ENCODE data around the gene RYR2.

DNA sequence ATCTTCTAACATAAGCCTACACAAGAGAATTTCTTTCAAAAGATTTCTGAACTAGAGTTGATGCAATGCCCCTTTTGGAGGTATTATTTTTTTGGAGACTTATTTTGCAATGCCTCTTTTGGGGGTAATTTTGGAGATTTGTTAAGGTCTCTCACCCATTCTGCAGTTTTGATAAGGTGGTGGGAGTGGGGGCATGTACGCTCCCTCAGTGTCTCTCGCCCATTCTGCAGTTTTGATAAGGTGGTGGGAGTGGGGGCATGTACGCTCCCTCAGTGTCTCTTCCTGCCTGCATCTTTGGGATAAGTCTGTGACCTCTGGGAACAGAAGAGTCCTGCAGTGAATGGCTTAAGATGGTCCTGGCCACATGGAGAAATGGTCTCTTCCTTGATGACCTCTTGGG is 536.6 kb downstream of the RYR2 start:
- TF ChIP-seq FOXM1 (IDR thresholded peaks at IDR 0.05; ENCODE audit: borderline replicate concordance), result no peak
- TF ChIP-seq HDGF (IDR thresholded peaks at IDR 0.05; ENCODE audit: borderline replicate concordance), result no peak
- no peak for TF ChIP-seq SP1 (IDR thresholded peaks at IDR 0.05)
- no peak for TF ChIP-seq FOXA1 (IDR thresholded peaks at IDR 0.05)

All from HEK293T (cell line).